Measurements from ENCODE around the gene COL20A1. TPM values are rescaled to one million over a fixed set of nuclear protein-coding genes. Genes with fewer than 3 reads are reported as not detected.
"Not testable (repeated sequence)": the region's sequence is repeated elsewhere in the genome, so short reads cannot be mapped to it uniquely, and the experiment has no call there.

Gene COL20A1
- total and polyA plus RNA-seq, 2 experiments from 2014 or later: 1.4 TPM; not detected in 1

GRCh38 chr20:63305393-63305792, 12.4 kb downstream of the COL20A1 start:
- TF ChIP-seq CTCF (IDR thresholded peaks at IDR 0.05; ENCODE audit: low read depth, low read length): no peak

GRCh38 chr20:63305933-63306672, 13.1 kb downstream of the COL20A1 start:
- not testable (repeated sequence) for H3K36me3 ChIP-seq; DNase-seq (ENCODE audit: low read depth in 1 of 2, low spot score in 1 of 2); H3K27ac ChIP-seq; H3K9me3 ChIP-seq (ENCODE audit: low read depth); H3K4me3 ChIP-seq; H3K4me1 ChIP-seq (ENCODE audit: low read depth)
- peaks cover 24% of the 10 kb centered on the region for H3K27me3 ChIP-seq

More at GRCh38 chr20:63305393-63305792, 12.4 kb downstream of the COL20A1 start:
- H3K27ac ChIP-seq: no peak overlapping the region
- H3K27me3 ChIP-seq: peaks cover 29% of the 10 kb centered on the region
- H3K4me1 ChIP-seq (ENCODE audit: low read depth): no peaks in the 10 kb centered on the region
- H3K9me3 ChIP-seq (ENCODE audit: low read depth): no peaks in the 10 kb centered on the region
- no peak for DNase-seq (ENCODE audit: low read depth in 1 of 2, low spot score in 1 of 2)
- H3K36me3 ChIP-seq: no peaks in the 10 kb centered on the region
- H3K4me3 ChIP-seq: no peak overlapping the region

GRCh38 chr20:63306673-63307537, 13.9 kb downstream of the COL20A1 start:
- DNase-seq (ENCODE audit: low read depth in 1 of 2, low spot score in 1 of 2): no peak
- no peaks in the 10 kb centered on the region for H3K4me1 ChIP-seq (ENCODE audit: low read depth)
- no peak for TF ChIP-seq CTCF (IDR thresholded peaks at IDR 0.05; ENCODE audit: low read depth, low read length)
- no peaks in the 10 kb centered on the region for H3K36me3 ChIP-seq
- no peaks in the 10 kb centered on the region for H3K9me3 ChIP-seq (ENCODE audit: low read depth)
- H3K27ac ChIP-seq: no peak overlapping the region
- H3K27me3 ChIP-seq: peaks cover 21% of the 10 kb centered on the region
- H3K4me3 ChIP-seq: no peak overlapping the region

- H3K27me3 ChIP-seq: peaks cover 14% of the 10 kb centered on the region
- no peaks in the 10 kb centered on the region for H3K9me3 ChIP-seq (ENCODE audit: low read depth)
- no peak for DNase-seq (ENCODE audit: low read depth in 1 of 2, low spot score in 1 of 2)
- no peak overlapping the region for H3K4me3 ChIP-seq
- no peaks in the 10 kb centered on the region for H3K36me3 ChIP-seq
- no peak overlapping the region for H3K27ac ChIP-seq
- no peaks in the 10 kb centered on the region for H3K4me1 ChIP-seq (ENCODE audit: low read depth)
- TF ChIP-seq CTCF (IDR thresholded peaks at IDR 0.05; ENCODE audit: low read depth, low read length): no peak
Observed at GRCh38 chr20:63307538-63308217, 14.7 kb downstream of the COL20A1 start.

GRCh38 chr20:63308218-63308911, 15.4 kb downstream of the COL20A1 start:
- no peak overlapping the region for H3K27ac ChIP-seq
- DNase-seq (ENCODE audit: low read depth in 1 of 2, low spot score in 1 of 2): no peak
- no peaks in the 10 kb centered on the region for H3K4me1 ChIP-seq (ENCODE audit: low read depth)
- no peak for TF ChIP-seq CTCF (IDR thresholded peaks at IDR 0.05; ENCODE audit: low read depth, low read length)
- no peaks in the 10 kb centered on the region for H3K9me3 ChIP-seq (ENCODE audit: low read depth)
- H3K27me3 ChIP-seq: peaks cover 9% of the 10 kb centered on the region
- H3K4me3 ChIP-seq: no peak overlapping the region
- no peaks in the 10 kb centered on the region for H3K36me3 ChIP-seq
